ENCODE data around the gene KRTAP3-3.
A peak's percentile ranks its signal among the peaks of the same experiment; 100 is the strongest.

KRTAP3-3 gene

DNA sequence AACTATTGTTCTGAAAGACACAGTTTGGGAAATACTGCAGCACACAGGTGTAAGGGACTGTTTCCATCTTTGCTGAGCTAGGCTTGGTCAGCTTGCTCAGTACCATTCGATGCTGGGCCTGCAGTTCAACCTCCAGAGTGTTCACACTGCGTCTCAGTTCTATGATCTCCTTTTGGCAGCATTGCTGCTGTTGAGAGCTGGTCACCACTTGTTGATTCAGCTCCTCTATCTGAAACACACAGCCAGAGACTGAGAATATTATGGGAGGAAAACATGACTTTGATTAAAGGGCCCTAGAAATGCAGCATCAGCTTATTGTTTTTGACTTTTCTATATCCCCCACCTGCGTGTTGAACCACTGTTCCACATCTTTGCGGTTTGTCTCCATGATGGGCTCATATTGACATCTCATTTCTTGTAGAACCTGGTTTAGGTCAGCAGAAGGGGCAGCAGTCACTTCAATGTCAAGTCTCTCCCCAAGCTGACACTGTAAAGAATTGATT, 31.9 kb downstream of the KRTAP3-3 start:
- Histone ChIP-seq H3K4me3 (no peak overlapping the region), H3K9ac (ENCODE audit: insufficient read length) (no peak overlapping the region), H3K36me3 (ENCODE audit: insufficient read depth, low read length) (no peaks in the 10 kb centered on the region), H3K27ac (peak overlapping the region; percentile 48; the same call in 1 of the 2 replicates), H3K9me3 (ENCODE audit: low read depth, low read length) (no peaks in the 10 kb centered on the region)
- TF ChIP-seq FOXP2 (optimal IDR thresholded peaks at IDR 0.05; ENCODE audit: control extremely low read depth, extremely low read length, insufficient read depth) (no peak), POLR2AphosphoS5 (IDR thresholded peaks at IDR 0.05; ENCODE audit: borderline replicate concordance, low read depth, low read length) (no peak), EZH2 (IDR thresholded peaks at IDR 0.05) (no peak)
- no peak for DNase-seq (ENCODE audit: low read depth, low spot score)

DNA sequence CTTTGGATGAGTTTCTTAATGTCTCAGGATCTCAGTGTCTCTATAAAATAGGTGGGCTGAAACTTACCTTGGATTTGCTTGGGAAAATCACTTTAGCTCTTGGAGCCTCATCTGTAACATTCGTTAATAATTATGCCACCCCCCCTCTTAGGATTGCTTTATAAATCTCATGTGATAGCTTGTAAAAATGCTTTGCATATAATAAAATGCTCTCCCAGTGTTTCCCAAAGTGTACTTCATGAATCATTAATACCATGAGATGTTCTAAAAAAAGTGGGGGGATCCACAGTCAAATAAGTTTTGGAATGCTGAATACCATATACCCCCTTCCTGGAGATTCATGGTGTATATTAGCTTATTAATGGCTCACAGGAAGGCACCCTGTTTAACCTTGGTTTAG, 32.4 kb downstream of the KRTAP3-3 start:
- Histone ChIP-seq H3K9ac (ENCODE audit: insufficient read length) (no peak overlapping the region), H3K4me3 (no peak overlapping the region; the same call in 1 of the 2 replicates), H3K9me3 (ENCODE audit: low read depth, low read length) (no peaks in the 10 kb centered on the region), H3K27ac (peak overlapping the region; percentile 63; the same call in 1 of the 2 replicates), H3K36me3 (ENCODE audit: insufficient read depth, low read length) (no peaks in the 10 kb centered on the region)
- no peak for DNase-seq (ENCODE audit: low read depth, low spot score)
- no peak for TF ChIP-seq EZH2 (IDR thresholded peaks at IDR 0.05)
- TF ChIP-seq FOXP2 (optimal IDR thresholded peaks at IDR 0.05; ENCODE audit: control extremely low read depth, extremely low read length, insufficient read depth) = no peak
- TF ChIP-seq POLR2AphosphoS5 (IDR thresholded peaks at IDR 0.05; ENCODE audit: borderline replicate concordance, low read depth, low read length) = no peak

DNA sequence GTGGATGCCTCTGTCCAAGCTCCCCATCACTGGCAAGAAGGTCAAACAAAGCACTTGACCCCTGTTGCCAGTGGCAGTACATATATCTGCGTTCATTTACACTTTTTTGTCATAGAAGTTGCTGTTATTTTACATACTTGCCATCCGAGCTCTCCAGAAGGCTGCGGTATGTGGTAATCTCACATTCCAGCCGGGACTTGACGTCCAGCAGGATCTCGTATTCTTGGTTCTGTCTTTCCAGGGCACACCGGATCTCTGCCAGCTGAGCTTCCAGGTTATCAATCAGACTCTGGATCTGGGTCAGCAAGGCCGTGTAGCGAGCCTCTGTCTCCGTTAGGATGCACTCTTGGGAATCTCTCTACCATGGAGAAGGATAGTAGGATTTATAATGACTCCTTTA, 33.8 kb downstream of the KRTAP3-3 start:
- Histone ChIP-seq H3K9ac (ENCODE audit: insufficient read length) (no peak overlapping the region), H3K4me3 (no peak overlapping the region), H3K36me3 (ENCODE audit: insufficient read depth, low read length) (no peaks in the 10 kb centered on the region), H3K9me3 (ENCODE audit: low read depth, low read length) (no peaks in the 10 kb centered on the region), H3K27ac (no peak overlapping the region)
- no peak for DNase-seq (ENCODE audit: low read depth, low spot score)
- TF ChIP-seq FOXP2 (optimal IDR thresholded peaks at IDR 0.05; ENCODE audit: control extremely low read depth, extremely low read length, insufficient read depth) = no peak
- TF ChIP-seq EZH2 (IDR thresholded peaks at IDR 0.05) = no peak
- no peak for TF ChIP-seq POLR2AphosphoS5 (IDR thresholded peaks at IDR 0.05; ENCODE audit: borderline replicate concordance, low read depth, low read length)

DNA sequence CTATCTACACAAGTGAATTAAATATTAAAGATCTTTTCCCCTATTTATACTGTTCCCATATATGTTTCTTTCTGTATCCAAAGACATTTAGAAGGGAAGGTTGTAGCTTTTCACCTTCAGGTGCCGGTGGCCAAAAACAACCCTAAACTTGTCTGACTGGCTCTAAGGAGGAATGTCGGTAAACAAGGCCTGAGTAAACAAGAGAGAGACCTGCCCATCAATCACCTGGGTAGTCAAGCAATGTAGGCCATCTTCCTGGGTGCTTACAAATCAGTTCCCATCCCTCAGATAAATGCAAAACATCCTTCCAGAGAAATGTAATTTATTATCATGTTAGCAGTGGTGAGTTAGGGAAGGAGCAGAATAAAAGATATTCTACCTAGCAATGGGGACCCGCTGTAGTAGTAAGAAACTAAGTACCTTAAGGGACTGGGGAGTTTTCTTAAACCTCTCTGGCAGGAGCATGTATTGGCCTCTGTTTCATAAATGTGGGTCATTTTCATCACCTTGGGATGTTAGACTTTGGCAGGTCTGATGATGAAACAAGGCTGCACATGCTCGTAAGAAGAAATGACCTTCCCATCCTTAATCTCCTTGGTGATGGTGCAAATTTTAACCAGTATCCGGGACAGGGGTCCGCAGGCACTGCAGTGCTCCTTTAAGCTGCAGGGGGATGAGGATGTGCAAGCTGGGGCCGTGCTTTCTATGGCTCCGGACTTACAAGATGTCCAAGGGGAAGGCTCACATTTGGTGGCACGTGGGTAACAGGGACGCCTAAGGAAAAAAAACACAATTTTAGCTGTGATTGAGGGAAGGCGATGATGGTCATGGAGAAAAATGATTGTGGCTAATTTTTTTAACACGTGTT, 35.6 kb downstream of the KRTAP3-3 start:
- H3K27ac ChIP-seq = no peak overlapping the region
- TF ChIP-seq POLR2AphosphoS5 (IDR thresholded peaks at IDR 0.05; ENCODE audit: borderline replicate concordance, low read depth, low read length) = no peak
- no peak for TF ChIP-seq FOXP2 (optimal IDR thresholded peaks at IDR 0.05; ENCODE audit: control extremely low read depth, extremely low read length, insufficient read depth)
- TF ChIP-seq EZH2 (IDR thresholded peaks at IDR 0.05) = no peak
- H3K4me3 ChIP-seq = no peak overlapping the region
- no peak for DNase-seq (ENCODE audit: low read depth, low spot score)
- no peaks in the 10 kb centered on the region for H3K9me3 ChIP-seq (ENCODE audit: low read depth, low read length)
- no peaks in the 10 kb centered on the region for H3K36me3 ChIP-seq (ENCODE audit: insufficient read depth, low read length)
- H3K9ac ChIP-seq (ENCODE audit: insufficient read length) = no peak overlapping the region

DNA sequence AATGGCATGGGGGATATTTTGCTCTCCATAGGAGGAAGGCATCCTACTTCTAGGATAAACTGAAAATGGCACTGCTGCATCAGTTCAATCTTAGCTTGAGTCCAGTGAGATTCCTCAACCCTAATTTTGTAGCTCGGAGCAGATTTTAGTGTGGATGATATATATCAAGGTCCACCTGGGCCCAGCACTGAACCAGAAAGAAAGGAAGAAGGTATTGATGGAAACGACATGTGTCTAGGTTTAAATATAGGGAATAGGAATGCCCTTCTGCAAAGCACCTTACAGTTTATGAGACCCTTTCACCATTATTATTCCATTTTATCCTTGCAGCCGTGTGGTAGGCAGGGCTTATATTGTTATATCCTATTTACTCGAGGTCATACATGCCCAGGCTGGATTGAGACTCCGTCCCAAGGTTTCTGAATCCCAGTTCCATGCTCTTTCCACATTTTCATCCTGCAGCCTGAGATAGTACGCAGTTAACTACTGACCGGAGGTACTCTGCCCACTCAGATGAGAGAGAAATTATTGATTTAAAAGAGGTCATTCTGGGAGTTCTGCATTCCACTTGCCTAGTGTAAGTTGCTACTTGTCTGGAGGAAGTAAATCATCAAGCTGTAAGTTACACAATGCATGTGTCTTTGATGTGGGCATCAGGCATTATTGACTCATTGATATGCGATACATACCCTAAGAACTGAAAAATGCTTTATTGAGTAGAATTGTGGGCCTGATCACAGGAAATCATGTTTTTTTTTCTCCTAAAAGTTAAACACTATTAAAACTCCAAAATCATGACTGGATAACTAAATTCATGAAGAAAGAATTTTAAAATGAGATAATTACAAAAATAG, 37.3 kb downstream of the KRTAP3-3 start:
- DNase-seq (ENCODE audit: low read depth, low spot score) = no peak
- TF ChIP-seq EZH2 (IDR thresholded peaks at IDR 0.05) (no peak), FOXP2 (optimal IDR thresholded peaks at IDR 0.05; ENCODE audit: control extremely low read depth, extremely low read length, insufficient read depth) (no peak), POLR2AphosphoS5 (IDR thresholded peaks at IDR 0.05; ENCODE audit: borderline replicate concordance, low read depth, low read length) (no peak)
- Histone ChIP-seq H3K27ac (peak overlapping the region; percentile 63; the same call in 1 of the 2 replicates), H3K36me3 (ENCODE audit: insufficient read depth, low read length) (no peaks in the 10 kb centered on the region), H3K9ac (ENCODE audit: insufficient read length) (no peak overlapping the region), H3K9me3 (ENCODE audit: low read depth, low read length) (no peaks in the 10 kb centered on the region), H3K4me3 (peak overlapping the region; percentile 51; the same call in 1 of the 2 replicates)

DNA sequence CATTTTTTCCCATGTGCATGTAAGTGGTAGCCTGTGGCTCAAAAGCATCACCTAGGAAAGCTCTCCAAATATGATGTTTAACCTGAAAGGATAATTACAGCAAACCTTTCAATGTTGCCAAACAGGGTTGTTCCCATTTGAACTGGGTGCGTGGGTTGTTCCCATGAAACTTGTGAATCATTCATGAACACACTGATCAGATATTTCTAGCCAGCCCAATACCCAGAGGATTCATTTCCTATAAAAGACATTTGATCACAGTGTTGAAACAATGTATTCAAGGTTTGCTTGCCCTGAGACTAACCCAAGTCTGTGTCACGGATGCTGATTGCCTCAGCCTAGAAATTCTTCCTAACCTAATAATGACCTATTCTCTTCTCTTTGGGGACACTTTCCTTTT, 40.1 kb downstream of the KRTAP3-3 start:
- no peak overlapping the region for H3K27ac ChIP-seq
- TF ChIP-seq POLR2AphosphoS5 (IDR thresholded peaks at IDR 0.05; ENCODE audit: borderline replicate concordance, low read depth, low read length) = no peak
- TF ChIP-seq FOXP2 (optimal IDR thresholded peaks at IDR 0.05; ENCODE audit: control extremely low read depth, extremely low read length, insufficient read depth) = no peak
- TF ChIP-seq EZH2 (IDR thresholded peaks at IDR 0.05) = no peak
- H3K36me3 ChIP-seq (ENCODE audit: insufficient read depth, low read length) = no peaks in the 10 kb centered on the region
- H3K9me3 ChIP-seq (ENCODE audit: low read depth, low read length) = no peaks in the 10 kb centered on the region
- no peak overlapping the region for H3K4me3 ChIP-seq
- no peak overlapping the region for H3K9ac ChIP-seq (ENCODE audit: insufficient read length)
- no peak for DNase-seq (ENCODE audit: low read depth, low spot score)

DNA sequence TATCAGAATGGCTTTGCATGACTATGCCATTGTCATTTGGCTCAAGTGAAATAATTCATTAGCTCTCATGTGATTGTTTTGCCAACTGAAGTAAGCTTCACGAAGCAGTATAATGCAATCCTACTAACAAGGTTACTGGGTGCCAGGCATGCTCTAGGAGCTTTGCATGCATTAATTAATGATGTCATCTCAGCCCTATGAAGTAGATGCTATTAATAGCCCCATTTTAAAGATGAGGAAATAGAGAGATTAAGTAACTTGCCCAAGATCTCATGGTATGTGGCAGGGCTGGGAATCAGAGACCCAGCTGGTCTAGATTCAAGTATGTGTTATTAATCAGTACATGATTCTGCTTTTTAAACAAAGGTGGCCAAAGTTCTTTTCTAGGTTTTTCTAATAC, 41.3 kb downstream of the KRTAP3-3 start:
- H3K27ac ChIP-seq = no peak overlapping the region; the same call in 1 of the 2 replicates
- H3K9me3 ChIP-seq (ENCODE audit: low read depth, low read length) = no peaks in the 10 kb centered on the region
- H3K36me3 ChIP-seq (ENCODE audit: insufficient read depth, low read length) = no peaks in the 10 kb centered on the region
- TF ChIP-seq EZH2 (IDR thresholded peaks at IDR 0.05) = no peak
- TF ChIP-seq POLR2AphosphoS5 (IDR thresholded peaks at IDR 0.05; ENCODE audit: borderline replicate concordance, low read depth, low read length) = no peak
- no peak for TF ChIP-seq FOXP2 (optimal IDR thresholded peaks at IDR 0.05; ENCODE audit: control extremely low read depth, extremely low read length, insufficient read depth)
- no peak for DNase-seq (ENCODE audit: low read depth, low spot score)
- no peak overlapping the region for H3K9ac ChIP-seq (ENCODE audit: insufficient read length)
- H3K4me3 ChIP-seq = no peak overlapping the region

DNA sequence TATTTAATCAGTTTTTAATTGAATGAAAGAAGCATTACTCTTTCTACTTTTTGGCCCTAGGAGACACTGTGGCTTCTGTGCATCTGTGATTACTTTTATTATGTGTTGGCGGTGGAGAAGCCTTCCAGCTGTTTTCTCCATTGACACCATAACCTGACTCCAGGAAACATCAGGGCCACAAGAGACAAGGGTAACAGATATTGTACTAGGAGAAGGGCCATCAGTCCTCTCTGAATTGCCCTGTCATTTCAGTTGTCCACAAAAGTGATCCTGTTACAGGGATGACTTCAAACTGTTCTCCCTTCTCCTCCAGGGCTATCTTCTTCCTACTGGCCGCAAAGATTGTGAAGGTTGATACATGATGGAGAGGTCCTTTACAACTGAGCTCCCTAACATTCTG, 41.8 kb downstream of the KRTAP3-3 start:
- H3K9me3 ChIP-seq (ENCODE audit: low read depth, low read length) = no peaks in the 10 kb centered on the region
- H3K27ac ChIP-seq = no peak overlapping the region; the same call in 1 of the 2 replicates
- no peak for DNase-seq (ENCODE audit: low read depth, low spot score)
- no peak overlapping the region for H3K4me3 ChIP-seq
- H3K9ac ChIP-seq (ENCODE audit: insufficient read length) = no peak overlapping the region
- H3K36me3 ChIP-seq (ENCODE audit: insufficient read depth, low read length) = no peaks in the 10 kb centered on the region
- TF ChIP-seq POLR2AphosphoS5 (IDR thresholded peaks at IDR 0.05; ENCODE audit: borderline replicate concordance, low read depth, low read length) = no peak
- no peak for TF ChIP-seq FOXP2 (optimal IDR thresholded peaks at IDR 0.05; ENCODE audit: control extremely low read depth, extremely low read length, insufficient read depth)
- TF ChIP-seq EZH2 (IDR thresholded peaks at IDR 0.05) = no peak
